Measurements from ENCODE around the gene SLIT3.

Gene SLIT3

GRCh38 chr5:168881427-168882149 lies 419.4 kb downstream of the SLIT3 start:
- Histone ChIP-seq H3K4me3 (IDR thresholded peaks at IDR 0.05; ENCODE audit: insufficient read depth, low read depth, low read length) (no peak overlapping the region), H3K27me3 (ENCODE audit: insufficient read depth, low read depth) (no peaks in the 10 kb centered on the region), H3K9ac (no peak overlapping the region), H3K79me2 (ENCODE audit: insufficient read depth, low read depth) (no peaks in the 10 kb centered on the region), H3K36me3 (ENCODE audit: insufficient read depth) (no peaks in the 10 kb centered on the region), H3K4me1 (ENCODE audit: low read depth, poor library complexity, severe bottlenecking) (no peaks in the 10 kb centered on the region), H3K4me2 (no peak overlapping the region), H2AFZ (ENCODE audit: low read depth) (no peak overlapping the region), H4K20me1 (ENCODE audit: insufficient read depth) (no peaks in the 10 kb centered on the region), H3K27ac (no peak overlapping the region)
- no peak for TF ChIP-seq CTCF (conservative IDR thresholded peaks at IDR 0.05; ENCODE audit: low read depth, low read length)

- no peaks in the 10 kb centered on the region for H3K36me3 ChIP-seq (ENCODE audit: insufficient read depth)
- no peak overlapping the region for H2AFZ ChIP-seq (ENCODE audit: low read depth)
- H3K9ac ChIP-seq, result no peak overlapping the region
Measured at GRCh38 chr5:168879929-168880328, 421.0 kb downstream of the SLIT3 start.

GRCh38 chr5:168879331-168879730 lies 421.6 kb downstream of the SLIT3 start:
- Histone ChIP-seq H3K4me3 (IDR thresholded peaks at IDR 0.05; ENCODE audit: insufficient read depth, low read depth, low read length) (no peak overlapping the region), H2AFZ (ENCODE audit: low read depth) (no peak overlapping the region), H3K27ac (no peak overlapping the region), H3K4me1 (ENCODE audit: low read depth, poor library complexity, severe bottlenecking) (no peaks in the 10 kb centered on the region), H3K4me2 (no peak overlapping the region), H4K20me1 (ENCODE audit: insufficient read depth) (no peaks in the 10 kb centered on the region), H3K27me3 (ENCODE audit: insufficient read depth, low read depth) (no peaks in the 10 kb centered on the region), H3K9ac (no peak overlapping the region), H3K36me3 (ENCODE audit: insufficient read depth) (no peaks in the 10 kb centered on the region), H3K79me2 (ENCODE audit: insufficient read depth, low read depth) (no peaks in the 10 kb centered on the region)
- TF ChIP-seq CTCF (conservative IDR thresholded peaks at IDR 0.05; ENCODE audit: low read depth, low read length), result no peak

More at GRCh38 chr5:168879929-168880328, 421.0 kb downstream of the SLIT3 start:
- H3K4me1 ChIP-seq (ENCODE audit: low read depth, poor library complexity, severe bottlenecking), result no peaks in the 10 kb centered on the region
- no peaks in the 10 kb centered on the region for H3K27me3 ChIP-seq (ENCODE audit: insufficient read depth, low read depth)
- H3K27ac ChIP-seq, result no peak overlapping the region
- no peak for TF ChIP-seq CTCF (conservative IDR thresholded peaks at IDR 0.05; ENCODE audit: low read depth, low read length)
- H3K4me3 ChIP-seq (IDR thresholded peaks at IDR 0.05; ENCODE audit: insufficient read depth, low read depth, low read length), result no peak overlapping the region
- H3K4me2 ChIP-seq, result no peak overlapping the region
- H3K79me2 ChIP-seq (ENCODE audit: insufficient read depth, low read depth), result no peaks in the 10 kb centered on the region
- no peaks in the 10 kb centered on the region for H4K20me1 ChIP-seq (ENCODE audit: insufficient read depth)

GRCh38 chr5:168878135-168878745 lies 422.7 kb downstream of the SLIT3 start:
- H3K4me2 ChIP-seq, result no peak overlapping the region
- H3K4me3 ChIP-seq (IDR thresholded peaks at IDR 0.05; ENCODE audit: insufficient read depth, low read depth, low read length), result no peak overlapping the region
- no peaks in the 10 kb centered on the region for H3K36me3 ChIP-seq (ENCODE audit: insufficient read depth)
- TF ChIP-seq CTCF (conservative IDR thresholded peaks at IDR 0.05; ENCODE audit: low read depth, low read length), result no peak
- no peaks in the 10 kb centered on the region for H3K79me2 ChIP-seq (ENCODE audit: insufficient read depth, low read depth)
- no peak overlapping the region for H3K27ac ChIP-seq
- H2AFZ ChIP-seq (ENCODE audit: low read depth), result no peak overlapping the region
- H4K20me1 ChIP-seq (ENCODE audit: insufficient read depth), result no peaks in the 10 kb centered on the region
- no peaks in the 10 kb centered on the region for H3K4me1 ChIP-seq (ENCODE audit: low read depth, poor library complexity, severe bottlenecking)
- H3K9ac ChIP-seq, result no peak overlapping the region
- H3K27me3 ChIP-seq (ENCODE audit: insufficient read depth, low read depth), result no peaks in the 10 kb centered on the region
